ENCODE results near the gene CPLX1. TPM values are rescaled to one million over a fixed set of nuclear protein-coding genes. Genes with fewer than 3 reads are reported as not detected.

Gene CPLX1
- total RNA-seq, 1 experiment from 2014 or later: 14.5 TPM

GRCh38 chr4:757111-757510 is 68.8 kb downstream of the CPLX1 start:
- Histone ChIP-seq H3K9me2 (ENCODE audit: insufficient read depth) (no peaks in the 10 kb centered on the region), H3K79me2 (ENCODE audit: insufficient read depth, low read length) (no peaks in the 10 kb centered on the region), H3K4me3 (replicated peaks in 1 of 2; ENCODE audit: low read depth in 1 of 2, low read length in 2 of 2) (no peak overlapping the region), H4K20me1 (ENCODE audit: insufficient read depth) (no peaks in the 10 kb centered on the region), H3K36me3 (ENCODE audit: control insufficient read depth in 1 of 2, insufficient read depth in 2 of 2, low read length in 2 of 2) (peaks cover 7 to 13% of the 10 kb centered on the region in 2 experiments; a peak in 3 of 4 replicates), H3K9ac (ENCODE audit: low read length) (no peak overlapping the region), H2AFZ (ENCODE audit: low read depth, low read length, poor library complexity, severe bottlenecking) (no peak overlapping the region), H3K9me3 (ENCODE audit: control insufficient read depth in 1 of 2, insufficient read depth in 1 of 2, low read depth in 1 of 2, low read length in 2 of 2) (no peaks in the 10 kb centered on the region), H3K4me2 (ENCODE audit: low read length) (no peak overlapping the region), H3K27ac (ENCODE audit: low read depth, low read length) (no peak overlapping the region), H3K27me3 (ENCODE audit: insufficient read depth, low read length) (no peaks in the 10 kb centered on the region), H3K4me1 (ENCODE audit: control insufficient read depth in 1 of 2, insufficient read depth in 2 of 2, low read length in 2 of 2) (no peaks in the 10 kb centered on the region)
- ChIA-PET POLR2A (no interaction called here), RAD21 (ENCODE audit: low non-redundant PET in 1 of 2, low total read pairs in 2 of 2, uncharacterized antibody in 2 of 2, unreplicated experiment in 2 of 2) (no interaction called here), CTCF (interaction anchor here (1.6 kb wide), 1 partner anchor 15 kb away, joined by 3 read pairs; no protein-coding TSS in a partner anchor)
- no peak for DNase-seq (ENCODE audit: low read depth, low spot score)
- no TSS peak for BruUV-seq (replicated peaks)
- TF ChIP-seq CTCF (IDR thresholded peaks at IDR 0.05 in 2 of 3, conservative IDR thresholded peaks at IDR 0.05 in 1 of 3; ENCODE audit: borderline replicate concordance in 1 of 3, insufficient read depth in 1 of 3, low read depth in 2 of 3, low read length in 2 of 3): no peak
- no peak for TF ChIP-seq POLR2AphosphoS5 (IDR thresholded peaks at IDR 0.05; ENCODE audit: low read depth, low read length)
- no peak for TF ChIP-seq SP1 (IDR thresholded peaks at IDR 0.05; ENCODE audit: low read depth)
- TF ChIP-seq EGR1 (IDR thresholded peaks at IDR 0.05; ENCODE audit: low read depth): no peak
- no peak for TF ChIP-seq CEBPB (IDR thresholded peaks at IDR 0.05; ENCODE audit: low read depth)
- intact Hi-C loops (cut with micrococcal nuclease): no loop called here
- ATAC-seq: no peak

GRCh38 chr4:754221-755120 is 71.5 kb downstream of the CPLX1 start:
- Histone ChIP-seq H3K27me3 (ENCODE audit: insufficient read depth, low read length) (no peaks in the 10 kb centered on the region), H3K4me2 (ENCODE audit: low read length) (no peak overlapping the region), H3K4me1 (ENCODE audit: control insufficient read depth in 1 of 2, insufficient read depth in 2 of 2, low read length in 2 of 2) (peaks cover 0 to 4% of the 10 kb centered on the region in 2 experiments; a peak in 1 of 4 replicates), H4K20me1 (ENCODE audit: insufficient read depth) (no peaks in the 10 kb centered on the region), H3K27ac (ENCODE audit: low read depth, low read length) (no peak overlapping the region), H3K79me2 (ENCODE audit: insufficient read depth, low read length) (peaks cover 5% of the 10 kb centered on the region), H2AFZ (ENCODE audit: low read depth, low read length, poor library complexity, severe bottlenecking) (no peak overlapping the region), H3K9me2 (ENCODE audit: insufficient read depth) (no peaks in the 10 kb centered on the region), H3K4me3 (replicated peaks in 1 of 2; ENCODE audit: low read depth in 1 of 2, low read length in 2 of 2) (no peak overlapping the region), H3K36me3 (ENCODE audit: control insufficient read depth in 1 of 2, insufficient read depth in 2 of 2, low read length in 2 of 2) (peaks cover 5% of the 10 kb centered on the region in 2 experiments; a peak in 3 of 4 replicates), H3K9ac (ENCODE audit: low read length) (no peak overlapping the region), H3K9me3 (ENCODE audit: control insufficient read depth in 1 of 2, insufficient read depth in 1 of 2, low read depth in 1 of 2, low read length in 2 of 2) (no peaks in the 10 kb centered on the region)
- intact Hi-C loops (cut with micrococcal nuclease): no loop called here
- ATAC-seq: no peak; the same call in 1 of the 2 replicates
- ChIA-PET POLR2A (no interaction called here), CTCF (no interaction called here), RAD21 (ENCODE audit: low non-redundant PET in 1 of 2, low total read pairs in 2 of 2, uncharacterized antibody in 2 of 2, unreplicated experiment in 2 of 2) (no interaction called here)
- no TSS peak for BruUV-seq (replicated peaks)
- no peak for DNase-seq (ENCODE audit: low read depth, low spot score)
- TF ChIP-seq FOSL1 (IDR thresholded peaks at IDR 0.05; ENCODE audit: low read depth): no peak
- no peak for TF ChIP-seq SP1 (IDR thresholded peaks at IDR 0.05; ENCODE audit: low read depth)
- no peak for TF ChIP-seq ZFX (IDR thresholded peaks at IDR 0.05)
- no peak for TF ChIP-seq ATF3 (IDR thresholded peaks at IDR 0.05)
- no peak for TF ChIP-seq ZNF274 (IDR thresholded peaks at IDR 0.05; ENCODE audit: low read depth, low read length)
- TF ChIP-seq CTCF (IDR thresholded peaks at IDR 0.05 in 2 of 3, conservative IDR thresholded peaks at IDR 0.05 in 1 of 3; ENCODE audit: borderline replicate concordance in 1 of 3, insufficient read depth in 1 of 3, low read depth in 2 of 3, low read length in 2 of 3): no peak
- TF ChIP-seq SIN3A (IDR thresholded peaks at IDR 0.05; ENCODE audit: low read depth): no peak
- no peak for TF ChIP-seq EZH2phosphoT487 (IDR thresholded peaks at IDR 0.05; ENCODE audit: borderline replicate concordance)
